PFSK-1 (cell line): ENCODE data around the gene SAMD4A.

Experiments used
- FOXP2 ChIP-seq: optimal IDR thresholded peaks from 2 replicates; pipeline ENCODE3; 2011; ENCODE audit warnings: borderline replicate concordance, control low read depth, inconsistent platforms; ENCODE audit not compliant: insufficient read depth; ENCODE audit errors: extremely low read length, extremely low read depth
- POLR2AphosphoS5 ChIP-seq: IDR thresholded peaks from 2 replicates; pipeline ENCODE4 v1.6.1; 2012; ENCODE audit warnings: low read depth, mild to moderate bottlenecking, control low read depth, low read length, moderate library complexity
- REST ChIP-seq, 2 experiments: IDR thresholded peaks; 2 replicates each; pipeline versions ENCODE4 v1.6.1 to v1.8.0; 2011 to 2012; ENCODE audit warnings: low read depth in 2 of 2, low read length in 2 of 2, control low read depth in 1 of 2, inconsistent platforms in 1 of 2, mild to moderate bottlenecking in 1 of 2, moderate library complexity in 1 of 2; ENCODE audit not compliant: insufficient read depth in 1 of 2
- SIN3A ChIP-seq: IDR thresholded peaks from 2 replicates; pipeline ENCODE4 v1.6.1; 2012; ENCODE audit warnings: mild to moderate bottlenecking, low read length, moderate library complexity, borderline replicate concordance; ENCODE audit not compliant: insufficient read depth
- TAF1 ChIP-seq: IDR thresholded peaks from 2 replicates; pipeline ENCODE4 v1.6.1; 2012; ENCODE audit warnings: low read length, control low read depth, borderline replicate concordance; ENCODE audit not compliant: insufficient read depth

The SAMD4A gene

GRCh38 chr14:54818201-54819133 lies 251.5 kb downstream of the SAMD4A start:
- TF ChIP-seq SIN3A (no peak), TAF1 (no peak), POLR2AphosphoS5 (no peak), REST (IDR thresholded peaks at IDR 0.05; ENCODE audit: insufficient read depth in 1 of 2, low read depth in 2 of 2, low read length in 2 of 2) (no peak), FOXP2 (no peak)

- TF ChIP-seq FOXP2 (no peak), POLR2AphosphoS5 (no peak), TAF1 (no peak), REST (IDR thresholded peaks at IDR 0.05; ENCODE audit: insufficient read depth in 1 of 2, low read depth in 2 of 2, low read length in 2 of 2) (no peak), SIN3A (no peak)
Measured at GRCh38 chr14:54822685-54823084, 255.8 kb downstream of the SAMD4A start.

- TF ChIP-seq SIN3A (no peak), FOXP2 (no peak), REST (IDR thresholded peaks at IDR 0.05; ENCODE audit: insufficient read depth in 1 of 2, low read depth in 2 of 2, low read length in 2 of 2) (no peak), POLR2AphosphoS5 (no peak), TAF1 (no peak)
Measured at GRCh38 chr14:54823757-54824549, 257.0 kb downstream of the SAMD4A start.

- TF ChIP-seq FOXP2 (no peak), REST (IDR thresholded peaks at IDR 0.05; ENCODE audit: insufficient read depth in 1 of 2, low read depth in 2 of 2, low read length in 2 of 2) (no peak)
Measured at GRCh38 chr14:54828037-54828436, 261.1 kb downstream of the SAMD4A start.
